Cardiac septum (tissue), 1 donor: ENCODE results near the gene FNDC3B. TPM values are rescaled to one million over a fixed set of nuclear protein-coding genes. Genes with fewer than 3 reads are reported as not detected.

Source experiments
- DNase-seq: peaks from one replicate; pipeline ENCODE4 v3.0.0-alpha.2; 2020; ENCODE audit warnings: low spot score
- intact Hi-C: fragments of 100-400 bp; cut with DNase I; formaldehyde crosslinking; loops from one replicate; pipeline ENCODE4 v1.14.0; 2022
- total RNA-seq: library from RNA; stranded (reverse); fragmentation: NEBNext Ultra II Directional; extraction: Animal tissue kit (Norgen Biotek cat#: 25700); gene quantifications from one replicate; pipeline ENCODE4 v1.2.1, GENCODE V29; 2021
- donor health status: DM: no; HTN: no; CAD: no.

The FNDC3B gene
- total RNA-seq, 1 donor from 2014 or later = 139 TPM

DNA sequence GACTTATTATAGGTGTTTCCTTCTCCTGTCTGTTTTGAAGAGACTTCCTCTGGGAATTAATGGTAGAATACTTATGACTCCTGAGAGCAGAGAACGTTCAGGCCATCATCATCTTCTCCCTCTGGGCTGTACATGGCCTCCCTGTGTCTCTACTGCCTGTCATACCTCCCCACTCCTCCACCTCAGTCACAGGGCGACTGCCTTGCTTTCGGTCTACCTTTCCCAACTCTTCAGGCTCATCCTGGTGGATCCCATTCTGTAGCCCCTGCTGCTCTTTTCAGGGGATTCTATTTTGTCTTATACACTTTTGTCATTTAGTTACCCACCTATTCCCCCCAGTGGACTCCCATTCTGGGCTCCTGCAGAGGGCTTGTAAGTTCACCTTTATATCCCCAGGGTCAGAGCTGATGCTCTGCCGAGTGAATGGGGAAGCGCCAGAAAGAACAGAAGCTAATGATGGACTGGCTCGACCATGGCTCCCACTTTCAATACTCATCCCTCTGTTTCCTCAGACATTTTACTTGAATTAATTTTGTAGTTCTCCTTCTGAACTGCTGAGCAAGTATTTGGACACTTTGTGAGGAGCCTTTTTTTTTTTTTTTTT, 28.6 kb downstream of the FNDC3B start:
- no peak for DNase-seq
- intact Hi-C loops = no loop called here

DNA sequence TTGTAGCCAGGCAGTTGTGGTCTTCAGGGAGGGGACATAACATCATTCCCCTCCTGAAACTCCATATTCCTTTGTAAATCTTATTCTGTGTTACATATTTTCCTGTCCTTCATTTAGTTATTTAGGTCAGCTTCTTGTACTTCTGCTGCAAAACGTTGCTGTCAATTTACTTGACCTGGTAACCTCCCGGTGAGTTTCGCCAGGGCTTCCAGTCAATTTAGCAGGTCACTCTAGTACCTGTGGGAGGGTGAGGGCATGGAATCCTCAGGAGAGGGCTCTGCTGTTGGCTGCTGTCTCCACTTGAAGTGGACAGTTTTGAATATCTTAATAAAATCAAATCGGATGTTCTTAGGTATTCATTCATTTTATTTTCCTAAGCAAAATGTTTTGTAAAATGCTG, 29.6 kb downstream of the FNDC3B start:
- intact Hi-C loops = no loop called here
- DNase-seq = no peak

DNA sequence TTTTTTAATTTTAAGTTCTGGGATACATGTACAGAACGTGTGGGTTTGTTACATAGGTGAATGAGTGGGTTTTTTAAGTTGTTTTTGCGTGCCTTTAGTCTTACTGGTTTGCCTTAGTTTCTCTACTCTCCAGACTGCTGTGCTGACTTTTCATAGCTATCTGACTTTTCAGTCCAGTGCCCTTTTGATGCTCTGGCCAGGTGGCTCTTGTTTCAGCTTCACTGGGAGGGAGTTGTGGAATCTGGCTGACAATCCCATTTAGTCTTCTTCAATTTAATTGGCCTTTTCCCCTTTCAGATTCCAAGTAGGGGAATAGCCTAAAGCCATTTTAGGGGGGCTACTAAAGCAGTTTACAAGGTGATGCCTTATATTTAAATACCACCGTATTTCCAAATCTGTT, 30.1 kb downstream of the FNDC3B start:
- intact Hi-C loops = no loop called here
- DNase-seq = no peak

DNA sequence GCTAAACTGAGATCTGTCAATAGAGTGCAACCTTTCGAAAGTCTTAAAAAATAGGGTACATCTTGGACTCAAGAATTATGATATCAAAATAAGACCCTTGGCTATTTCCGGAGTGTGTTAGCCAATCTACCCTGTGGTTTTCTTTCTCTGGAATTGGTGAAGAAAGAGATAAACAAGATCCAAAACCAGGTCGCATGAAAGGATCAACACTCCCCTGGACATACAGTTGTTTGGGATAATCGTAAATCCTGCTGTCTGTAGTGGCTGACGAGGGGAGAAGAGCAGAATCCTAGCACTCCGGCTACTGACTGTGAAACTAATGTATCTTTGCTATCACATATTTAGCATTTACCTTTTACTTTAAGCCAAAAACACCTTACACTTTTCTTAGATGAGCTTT, 30.9 kb downstream of the FNDC3B start:
- no peak for DNase-seq
- intact Hi-C loops = no loop called here

DNA sequence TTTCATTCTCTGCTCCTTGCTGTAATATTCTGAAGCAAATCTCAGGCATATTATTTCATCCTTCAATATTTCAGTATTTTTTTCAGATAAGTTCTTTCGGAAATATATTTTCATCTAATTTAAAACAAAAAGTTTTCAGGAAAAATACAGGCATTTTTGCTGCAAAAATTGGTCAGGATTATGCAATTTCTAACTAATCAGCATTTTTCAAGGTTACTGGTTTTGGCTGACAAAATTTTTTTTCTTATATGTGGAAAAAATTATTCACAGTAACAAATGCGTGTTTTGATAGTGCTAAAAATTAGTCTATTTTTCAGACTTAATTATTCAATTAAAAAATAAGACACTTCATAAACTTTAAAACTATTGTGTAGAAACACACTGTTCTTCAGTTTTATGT, 31.4 kb downstream of the FNDC3B start:
- no peak for DNase-seq
- intact Hi-C loops = no loop called here

DNA sequence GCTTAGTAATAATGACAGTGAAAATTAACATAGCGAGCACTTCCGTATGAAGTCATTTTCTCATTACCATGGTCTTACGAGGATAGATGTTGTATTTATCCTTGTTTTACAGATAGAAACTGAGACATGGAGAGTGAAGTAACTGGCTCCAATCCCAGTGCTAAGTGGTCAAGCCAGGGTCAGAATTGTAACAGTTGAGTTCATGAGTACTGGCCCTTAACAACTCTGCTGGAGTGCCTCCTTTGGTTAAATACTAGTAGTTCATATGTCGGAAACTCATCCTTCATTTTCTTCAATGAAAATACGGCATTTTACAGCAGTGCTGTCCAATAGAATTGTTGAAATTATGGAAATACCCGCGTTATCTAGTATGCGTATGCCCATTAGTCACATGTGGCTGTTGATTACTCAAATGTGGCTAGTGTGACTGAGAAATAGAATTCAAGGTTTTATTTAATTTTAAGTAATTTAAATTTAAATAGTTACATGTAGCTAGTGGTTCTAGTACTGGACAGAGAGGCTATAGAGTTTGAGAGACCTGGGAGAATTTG, 32.5 kb downstream of the FNDC3B start:
- intact Hi-C loops = no loop called here
- no peak for DNase-seq

DNA sequence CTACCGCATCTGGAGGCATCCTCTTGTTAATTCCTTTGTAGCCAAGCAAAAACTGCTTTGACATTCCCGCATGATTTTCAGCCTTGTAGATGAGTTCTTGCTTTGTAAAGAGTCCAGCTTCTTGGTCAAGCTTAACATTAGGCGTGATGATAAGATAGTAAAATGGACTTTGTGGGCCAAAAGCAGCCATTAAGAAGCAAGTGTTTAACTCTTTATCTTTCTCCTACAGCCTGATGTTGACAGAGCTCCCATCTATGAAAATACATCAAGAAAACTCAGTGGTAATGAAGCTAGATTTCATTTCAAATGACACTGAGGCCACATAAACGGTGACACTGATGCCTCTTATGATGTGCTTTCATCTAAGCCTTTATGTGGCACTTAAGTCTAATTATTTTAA, 33.2 kb downstream of the FNDC3B start:
- DNase-seq = no peak
- intact Hi-C loops = no loop called here

DNA sequence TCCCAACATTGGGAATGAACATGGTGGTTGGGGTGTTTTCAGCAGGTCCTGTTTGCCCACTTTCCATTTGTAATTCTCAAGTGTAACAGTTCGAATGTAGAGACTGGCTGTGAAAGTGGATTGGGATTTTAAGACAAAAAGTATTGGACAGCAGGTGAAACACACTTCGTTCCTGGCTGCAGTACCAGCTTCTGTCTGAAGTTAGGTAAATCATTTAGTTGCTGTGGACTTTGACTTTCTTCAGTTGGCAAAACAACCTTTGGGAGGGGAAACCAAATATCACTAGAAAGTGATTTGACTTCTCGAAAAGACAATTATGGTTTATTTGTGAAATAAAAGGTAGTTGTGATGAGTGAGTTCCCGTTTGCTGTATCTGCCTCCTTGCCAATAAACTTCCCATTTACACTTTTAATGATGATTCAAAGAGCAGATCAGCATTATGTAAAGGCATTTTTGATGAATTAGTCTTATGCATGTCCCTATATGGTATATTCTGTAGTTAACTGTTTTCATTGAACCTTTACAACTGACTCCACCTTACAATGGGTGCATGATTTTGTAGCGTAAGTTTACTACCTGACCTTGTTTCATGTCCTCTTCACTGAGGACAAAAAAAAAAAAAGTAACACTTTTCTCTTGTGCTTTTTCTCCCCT, 34.0 kb downstream of the FNDC3B start:
- intact Hi-C loops = no loop called here
- no peak for DNase-seq

DNA sequence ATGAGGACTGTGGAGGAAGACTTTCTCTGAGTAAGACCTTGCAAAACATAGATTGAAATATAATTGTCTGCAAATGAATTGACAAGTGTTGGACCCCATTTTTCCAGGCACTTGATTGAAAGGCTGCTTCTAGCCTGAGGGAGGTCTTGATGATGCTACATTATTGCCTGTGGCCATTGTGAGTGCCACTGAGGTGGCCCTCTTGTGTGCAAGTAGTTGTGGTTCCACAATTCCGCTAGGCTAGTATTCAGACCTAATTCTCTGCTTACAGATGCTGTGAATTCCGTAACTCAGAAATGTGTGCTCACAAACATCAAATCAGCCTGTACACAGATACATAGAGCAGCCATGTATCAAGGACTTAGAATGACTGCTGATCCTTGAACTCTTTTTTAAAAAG, 34.7 kb downstream of the FNDC3B start:
- intact Hi-C loops = no loop called here
- no peak for DNase-seq

DNA sequence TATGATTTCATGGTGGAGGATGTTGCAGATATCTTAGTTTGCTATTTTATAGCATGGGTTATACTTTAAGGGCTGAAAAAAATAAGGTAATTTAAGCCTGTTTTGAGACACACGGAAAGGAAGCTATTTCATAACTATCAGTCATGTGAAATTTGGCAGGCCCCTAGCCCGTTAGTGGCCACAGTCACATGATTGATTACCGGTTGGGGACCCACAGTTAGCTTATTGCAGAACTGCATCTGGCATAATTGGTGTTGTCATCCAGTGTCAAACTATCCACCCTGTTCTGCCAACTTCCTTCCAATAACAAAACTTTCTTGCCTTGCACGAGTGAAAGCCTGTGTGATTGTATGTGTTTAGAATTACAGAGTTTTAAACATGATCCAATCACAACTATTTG, 35.2 kb downstream of the FNDC3B start:
- no peak for DNase-seq

DNA sequence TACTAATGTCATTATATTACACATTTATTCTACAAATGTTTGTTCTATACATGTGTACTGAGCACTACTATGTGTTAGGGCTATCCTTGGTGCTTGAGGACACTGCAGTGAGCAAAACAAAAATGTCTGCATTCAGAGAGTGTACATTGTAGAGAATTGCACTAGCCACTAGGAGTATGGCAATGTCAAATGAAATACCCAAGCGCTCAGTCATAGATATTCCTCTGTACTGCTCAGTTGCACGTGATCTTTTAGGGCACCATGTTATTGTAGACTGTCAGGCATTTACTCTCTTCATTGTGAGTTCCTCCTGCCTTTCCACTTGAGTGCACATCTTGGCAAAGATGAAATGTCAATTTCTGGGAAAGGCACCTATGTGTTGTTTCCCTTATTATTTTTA, 36.8 kb downstream of the FNDC3B start:
- no peak for DNase-seq
- intact Hi-C loops = loop anchor here (5.0 kb wide), 1 partner anchor 34 kb away; no protein-coding TSS in a partner anchor

More for the DNA sequence above, 35.2 kb downstream of the FNDC3B start:
- intact Hi-C loops = no loop called here

DNA sequence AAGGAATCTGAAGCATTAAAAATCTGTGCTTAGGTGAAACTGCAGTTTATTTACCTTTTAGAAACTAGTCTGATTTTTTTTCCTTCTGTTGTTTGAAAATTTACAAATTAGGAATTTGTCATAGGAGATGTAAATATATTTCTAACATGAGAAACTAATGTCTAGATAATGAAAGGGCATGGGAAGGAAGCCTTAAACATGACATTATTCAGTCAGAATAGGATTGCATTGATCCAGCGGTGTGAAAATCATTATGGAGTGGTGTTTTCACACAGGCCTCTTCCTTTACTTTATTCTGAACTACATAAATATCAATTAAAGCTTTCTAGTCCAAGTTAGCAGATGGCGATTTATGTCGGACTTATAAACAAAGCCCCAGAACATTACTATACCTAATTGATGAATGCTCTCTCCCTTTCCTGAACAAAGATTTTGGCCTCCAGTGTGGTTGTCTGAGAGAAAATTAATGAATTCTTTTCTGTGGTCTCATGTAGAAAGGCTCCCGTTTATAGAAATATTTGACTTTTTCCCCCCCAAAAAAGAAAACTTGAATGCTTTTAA, 37.9 kb downstream of the FNDC3B start:
- intact Hi-C loops = loop anchor here (5.0 kb wide), 1 partner anchor 35 kb away; no protein-coding TSS in a partner anchor

DNA sequence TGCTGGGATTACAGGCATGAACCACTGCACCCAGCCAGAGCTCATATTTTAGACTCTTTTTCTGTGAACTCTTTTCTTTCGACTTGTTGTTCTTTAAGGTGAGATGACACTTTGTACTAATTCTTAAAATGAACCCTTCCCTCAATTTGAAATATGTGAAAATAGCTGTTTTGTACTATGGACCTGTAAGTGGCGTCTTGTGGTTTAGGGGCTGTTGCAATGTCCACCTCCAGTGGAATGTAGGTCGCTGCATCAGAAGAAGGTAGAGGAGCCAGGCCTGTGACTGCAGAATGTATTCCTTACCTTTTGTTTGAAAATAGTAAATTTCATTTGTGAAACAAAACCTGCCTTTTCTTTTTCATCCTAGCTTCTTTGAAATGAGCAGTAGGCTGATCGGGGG, 38.9 kb downstream of the FNDC3B start:
- no peak for DNase-seq
- intact Hi-C loops = loop anchor here (5.0 kb wide), 1 partner anchor 36 kb away; no protein-coding TSS in a partner anchor

More for the DNA sequence above, 37.9 kb downstream of the FNDC3B start:
- no peak for DNase-seq

DNA sequence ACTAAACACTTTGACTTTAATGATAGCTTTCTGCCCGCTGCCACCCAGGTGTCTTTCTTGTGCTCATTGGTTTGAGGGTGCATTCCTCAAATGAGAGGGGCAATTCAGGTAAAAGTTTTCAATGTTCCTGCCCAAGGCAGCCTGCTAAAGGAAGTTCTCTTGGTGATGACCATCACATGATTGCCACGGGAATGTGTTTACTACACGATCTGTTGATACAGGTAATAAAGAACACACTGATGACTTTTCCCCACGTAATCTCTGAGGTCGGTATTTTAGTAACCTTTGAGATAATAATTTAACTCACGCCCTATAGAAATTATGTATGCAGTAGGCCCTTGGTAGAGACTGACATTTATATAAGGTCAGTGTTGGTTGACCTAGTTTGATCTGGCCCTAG, 39.3 kb downstream of the FNDC3B start:
- DNase-seq = no peak
- intact Hi-C loops = loop anchor here (5.0 kb wide), 1 partner anchor 36 kb away; no protein-coding TSS in a partner anchor

DNA sequence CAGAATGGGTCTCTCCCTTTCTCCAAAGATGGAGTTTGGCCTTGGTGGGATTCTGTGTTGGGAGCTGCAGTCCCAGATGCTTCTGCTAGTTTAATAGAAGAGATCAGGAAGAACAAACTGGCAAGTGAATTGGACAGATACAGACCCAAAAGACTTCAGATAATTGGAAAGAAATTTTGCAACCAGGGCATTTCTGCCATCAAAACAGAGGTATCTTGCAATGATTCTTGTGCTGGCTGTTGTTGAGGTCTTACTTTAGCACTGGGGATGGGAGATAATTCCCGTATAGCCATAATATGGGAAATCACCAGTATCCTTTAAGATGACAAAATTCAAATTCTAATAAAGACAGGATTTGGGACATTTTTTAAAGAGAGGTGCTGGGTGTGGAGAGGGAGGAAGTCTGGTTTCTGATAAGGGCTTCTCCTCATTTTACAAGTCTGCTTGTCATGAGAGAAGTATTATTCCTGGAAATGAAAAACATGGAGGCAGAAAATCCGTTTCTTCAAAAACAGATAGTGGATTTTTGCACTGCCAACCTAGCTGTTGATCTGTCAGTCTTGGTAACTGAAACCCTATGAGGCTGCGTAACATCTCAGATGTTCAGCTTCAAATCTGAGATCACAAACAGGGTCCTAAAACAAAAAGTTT, 40.1 kb downstream of the FNDC3B start:
- intact Hi-C loops = loop anchor here (5.0 kb wide), 1 partner anchor 37 kb away; no protein-coding TSS in a partner anchor
- no peak for DNase-seq

DNA sequence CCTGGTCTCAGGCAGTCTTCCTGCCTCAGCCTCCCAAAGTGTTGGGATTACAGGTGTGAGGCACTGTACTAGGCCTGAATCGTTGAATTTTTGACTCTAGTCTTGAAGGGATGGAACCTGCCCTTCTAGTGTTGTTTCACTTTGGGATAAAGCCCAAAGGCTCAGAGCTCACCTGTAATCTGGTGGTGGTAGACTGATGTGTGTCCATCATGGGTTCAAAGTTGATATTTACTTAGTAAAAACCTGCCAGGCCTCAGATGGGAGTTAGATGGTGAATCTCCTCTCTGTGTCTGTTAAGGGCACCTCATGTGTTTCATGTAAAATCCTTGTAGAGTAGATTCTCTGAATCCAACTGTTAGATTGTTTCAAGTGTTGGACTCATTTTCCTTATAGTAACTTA, 41.1 kb downstream of the FNDC3B start:
- DNase-seq = no peak
- intact Hi-C loops = no loop called here

DNA sequence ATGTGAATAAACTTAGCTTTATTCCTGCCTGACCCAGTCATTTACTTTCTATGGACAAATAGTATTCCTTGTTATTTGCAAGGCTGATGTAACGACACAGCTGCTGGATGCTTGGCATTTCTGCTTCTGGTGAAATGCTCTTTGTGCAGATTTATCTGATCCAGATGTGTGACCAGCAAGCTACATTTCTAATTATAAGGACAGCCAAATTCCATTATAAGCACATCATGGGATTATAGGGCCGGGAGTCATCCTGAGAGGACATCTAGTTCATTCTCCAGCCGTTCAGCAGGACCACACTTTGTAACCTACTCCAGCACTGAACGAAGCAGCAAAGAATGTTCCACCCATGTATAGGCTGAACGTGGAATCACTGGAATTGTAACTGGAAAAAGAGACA, 42.9 kb downstream of the FNDC3B start:
- intact Hi-C loops = no loop called here
- DNase-seq = no peak

DNA sequence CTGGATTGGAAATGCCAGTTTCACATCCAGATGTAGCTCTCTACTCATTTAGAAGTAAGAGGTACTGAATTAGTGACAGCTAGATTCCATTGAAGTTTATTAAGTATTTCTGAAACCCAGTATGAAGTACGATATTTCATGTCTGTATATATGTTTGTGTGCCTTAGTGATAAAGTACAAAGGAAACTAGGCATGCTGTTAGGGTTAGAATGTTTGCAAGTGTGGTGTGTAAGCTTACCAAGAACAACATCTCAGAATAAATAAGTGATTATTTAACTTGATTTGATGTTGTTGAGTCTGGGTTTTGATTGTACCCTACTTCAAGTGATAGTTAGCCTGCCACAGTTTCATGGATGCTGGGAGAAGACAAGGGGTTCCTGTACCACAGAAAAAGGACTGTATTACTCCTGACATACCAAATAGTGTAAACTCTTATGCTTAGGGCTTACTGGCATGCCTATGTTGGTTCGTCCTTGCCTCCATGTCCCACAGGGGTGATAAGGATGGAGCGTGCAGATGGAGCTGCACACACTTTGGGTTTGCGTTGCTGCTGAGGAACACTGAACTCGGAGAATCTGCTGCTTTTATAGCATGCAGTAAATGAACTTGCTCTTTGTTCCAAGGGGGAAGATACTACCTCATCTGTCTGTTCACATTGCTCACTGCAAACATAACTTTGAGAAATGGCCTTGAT, 43.6 kb downstream of the FNDC3B start:
- intact Hi-C loops = no loop called here
- DNase-seq = no peak

DNA sequence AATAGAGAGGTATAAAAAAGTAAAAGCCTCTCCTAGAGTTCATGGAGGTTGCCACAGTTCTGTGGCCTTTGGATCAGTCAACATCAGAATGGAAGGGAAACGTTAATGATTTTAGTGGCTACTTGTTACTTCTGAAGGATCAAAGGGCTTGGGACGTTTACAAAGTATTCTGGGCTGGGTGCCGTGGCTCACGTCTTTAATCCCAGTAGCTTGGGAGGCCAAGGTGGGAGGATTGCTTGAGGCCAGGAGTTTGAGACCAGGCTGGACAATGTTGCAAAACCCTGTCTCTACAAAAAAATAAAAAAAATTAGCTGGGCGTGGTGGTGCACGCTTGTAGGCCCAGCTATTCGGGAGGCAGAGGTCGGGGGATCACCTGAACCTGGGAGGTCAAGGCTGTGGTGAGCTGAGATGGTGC, 44.6 kb downstream of the FNDC3B start:
- intact Hi-C loops = no loop called here
- no peak for DNase-seq
